Measurements from ENCODE around the gene ACOT13. TPM values are rescaled to one million over a fixed set of nuclear protein-coding genes. Genes with fewer than 3 reads are reported as not detected.

ACOT13 gene
- total and polyA plus RNA-seq, 2 of the 8 experiments (the other 6 are each of a cell fraction or from before 2014, with no cell fraction given) = 27.6 to 40.6 TPM

DNA sequence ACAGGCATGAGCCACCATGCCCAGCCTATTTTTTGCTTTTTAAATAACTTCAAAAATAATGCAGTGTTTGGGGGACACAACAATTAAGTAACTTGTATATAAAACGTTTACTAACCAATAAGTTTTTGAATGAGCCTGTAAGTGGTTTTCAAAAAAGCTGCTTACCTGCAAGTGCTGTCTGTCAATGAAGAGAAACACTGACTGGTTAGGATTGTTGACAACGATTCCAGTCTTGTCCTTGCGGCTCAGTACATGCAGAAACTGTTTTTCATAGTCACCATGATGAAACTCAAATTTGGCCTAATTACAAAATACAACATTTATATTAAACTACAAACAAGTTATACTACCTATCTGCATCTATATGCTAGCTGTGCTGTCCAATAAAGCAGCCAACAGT lies 41.7 kb downstream of the ACOT13 start:
- Histone ChIP-seq H3K79me1 (ENCODE audit: low read depth, low read length) (no peaks in the 10 kb centered on the region), H3K79me2 (ENCODE audit: control insufficient read depth in 1 of 2, insufficient read depth in 2 of 2, low read length in 2 of 2) (peaks cover 0 to 31% of the 10 kb centered on the region in 2 experiments; a peak in 2 of 4 replicates)

More for the DNA sequence above, 41.7 kb downstream of the ACOT13 start:
- CTCF ChIA-PET (ENCODE audit: partially characterized antibody) = interaction anchor here (0.9 to 1.1 kb wide), 2 partner anchors 92 to 226 kb away, joined by 3 read pairs; no protein-coding TSS in a partner anchor
- Histone ChIP-seq H3K27me3 (replicated peaks in 1 of 4; ENCODE audit: control insufficient read depth in 3 of 4, extremely low read depth in 1 of 4, insufficient read depth in 3 of 4, low read length in 3 of 4) (no peaks in the 10 kb centered on the region), H4K5ac (ENCODE audit: insufficient read length, low read depth, low read length) (no peak overlapping the region), H3K27ac (ENCODE audit: low read depth, low read length) (no peak overlapping the region), H3K18ac (ENCODE audit: extremely low read depth, low read length) (no peak overlapping the region), H2BK5ac (ENCODE audit: low read depth, low read length) (no peak overlapping the region), H2BK12ac (ENCODE audit: low read depth, low read length) (no peak overlapping the region), H2AK5ac (ENCODE audit: low read depth, low read length) (no peak overlapping the region), H4K8ac (ENCODE audit: extremely low read depth, insufficient read depth, low read length) (no peak overlapping the region; the same call in 1 of the 2 replicates), H3K4me2 (ENCODE audit: insufficient read depth in 1 of 2, low read depth in 2 of 2, low read length in 2 of 2) (no peak overlapping the region), H3K23ac (ENCODE audit: insufficient read length) (no peak overlapping the region), H2BK20ac (ENCODE audit: low read length) (no peak overlapping the region), H4K91ac (replicated peaks; ENCODE audit: insufficient read length, low read length) (no peak overlapping the region), H3K9me3 (ENCODE audit: insufficient read depth in 2 of 2, low read depth in 1 of 2, low read length in 1 of 2) (no peaks in the 10 kb centered on the region), H2AFZ (ENCODE audit: low read length) (no peak overlapping the region), H3K36me3 (ENCODE audit: control insufficient read depth in 2 of 4, insufficient read depth in 4 of 4, low read length in 3 of 4) (peaks cover 28 to 100% (median 74%) of the 10 kb centered on the region in 4 experiments), H2BK120ac (replicated peaks; ENCODE audit: low read depth, low read length) (no peak overlapping the region), H4K20me1 (replicated peaks in 1 of 2; ENCODE audit: control insufficient read depth in 1 of 2, insufficient read depth in 2 of 2, low read length in 2 of 2) (peaks cover 0 to 10% of the 10 kb centered on the region in 2 experiments), H2BK15ac (ENCODE audit: low read length) (no peak overlapping the region), H3K4ac (replicated peaks; ENCODE audit: insufficient read length, low read depth, low read length) (no peak overlapping the region), H3K23me2 (ENCODE audit: low read depth, low read length) (no peaks in the 10 kb centered on the region), H3K4me1 (replicated peaks in 1 of 4; ENCODE audit: control insufficient read depth in 3 of 4, insufficient read depth in 4 of 4, low read length in 3 of 4) (no peaks in the 10 kb centered on the region), H3K56ac (replicated peaks; ENCODE audit: insufficient read length, low read depth, low read length) (no peak overlapping the region), H3K4me3 (ENCODE audit: extremely low read depth in 1 of 4, insufficient read depth in 2 of 4, low read depth in 3 of 4, low read length in 4 of 4) (no peak overlapping the region), H3K9ac (replicated peaks in 1 of 4; ENCODE audit: extremely low read depth in 1 of 4, low read depth in 3 of 4, low read length in 3 of 4) (no peak overlapping the region), H3K14ac (ENCODE audit: insufficient read length) (no peak overlapping the region)
- no peak for TF ChIP-seq TBP (IDR thresholded peaks at IDR 0.05; ENCODE audit: low read depth, low read length)
- peak; percentile 11; the same call in 1 of the 2 replicates for TF ChIP-seq POLR2AphosphoS5 (IDR thresholded peaks at IDR 0.05; ENCODE audit: low read depth, low read length)
- WGBS, 2 experiments (ENCODE audit: extremely low coverage in 1 of 2, insufficient coverage in 1 of 2, insufficient read length in 1 of 2, insufficient replicate concordance in 2 of 2, low coverage in 1 of 2, low lambda C conversion rate in 2 of 2, missing lambda C conversion rate in 1 of 2) = 91% methylated on average over 3 of the region's 3 CpGs; no CpG with 5 or more reads in 1 of the 2 experiments
- no peak for DNase-seq (ENCODE audit: low read depth in 1 of 2, low spot score in 2 of 2)
- POLR2A ChIA-PET (ENCODE audit: partially characterized antibody) = interaction anchor here (0.6 to 3.2 kb wide), 8 partner anchors 10 to 310 kb away, joined by 3 to 19 read pairs (median 4); partner anchors contain the start of gene C6orf62
- no peak for FAIRE-seq
